ENCODE results near the gene RNF213.
"Not testable (repeated sequence)": the region's sequence is repeated elsewhere in the genome, so short reads cannot be mapped to it uniquely, and the experiment has no call there.

DNA sequence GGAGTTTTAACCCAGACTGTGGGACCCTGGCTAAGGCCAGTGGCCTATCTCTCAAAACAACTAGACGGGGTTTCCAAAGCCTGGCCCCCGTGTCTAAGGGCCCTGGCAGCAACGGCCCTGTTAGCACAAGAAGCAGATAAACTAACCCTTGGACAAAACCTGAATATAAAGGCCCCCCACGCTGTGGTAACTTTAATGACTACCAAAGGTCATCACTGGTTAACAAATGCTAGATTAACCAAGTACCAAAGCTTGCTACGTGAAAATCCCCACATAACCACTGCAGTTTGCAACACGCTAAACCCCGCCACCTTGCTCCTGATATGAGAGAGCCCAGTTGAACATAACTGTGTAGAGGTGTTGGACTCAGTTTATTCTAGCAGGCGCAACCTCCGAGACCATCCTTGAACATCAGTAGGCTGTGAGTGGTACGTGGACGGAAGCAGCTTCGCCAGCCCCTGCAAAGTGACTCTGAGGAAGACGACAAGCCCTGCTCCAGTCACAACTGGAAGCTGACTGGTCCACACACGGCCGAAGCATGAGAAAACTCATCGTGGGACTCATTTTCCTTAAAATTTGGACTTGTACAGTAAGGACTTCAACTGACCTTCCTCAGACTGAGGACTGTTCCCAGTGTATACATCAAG is 149.9 kb downstream of the RNF213 start:
- TF ChIP-seq, protein P1, sequence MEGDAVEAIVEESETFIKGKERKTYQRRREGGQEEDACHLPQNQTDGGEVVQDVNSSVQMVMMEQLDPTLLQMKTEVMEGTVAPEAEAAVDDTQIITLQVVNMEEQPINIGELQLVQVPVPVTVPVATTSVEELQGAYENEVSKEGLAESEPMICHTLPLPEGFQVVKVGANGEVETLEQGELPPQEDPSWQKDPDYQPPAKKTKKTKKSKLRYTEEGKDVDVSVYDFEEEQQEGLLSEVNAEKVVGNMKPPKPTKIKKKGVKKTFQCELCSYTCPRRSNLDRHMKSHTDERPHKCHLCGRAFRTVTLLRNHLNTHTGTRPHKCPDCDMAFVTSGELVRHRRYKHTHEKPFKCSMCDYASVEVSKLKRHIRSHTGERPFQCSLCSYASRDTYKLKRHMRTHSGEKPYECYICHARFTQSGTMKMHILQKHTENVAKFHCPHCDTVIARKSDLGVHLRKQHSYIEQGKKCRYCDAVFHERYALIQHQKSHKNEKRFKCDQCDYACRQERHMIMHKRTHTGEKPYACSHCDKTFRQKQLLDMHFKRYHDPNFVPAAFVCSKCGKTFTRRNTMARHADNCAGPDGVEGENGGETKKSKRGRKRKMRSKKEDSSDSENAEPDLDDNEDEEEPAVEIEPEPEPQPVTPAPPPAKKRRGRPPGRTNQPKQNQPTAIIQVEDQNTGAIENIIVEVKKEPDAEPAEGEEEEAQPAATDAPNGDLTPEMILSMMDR (conservative IDR thresholded peaks at IDR 0.05; ENCODE audit: low read length), result not testable (repeated sequence)
- TF ChIP-seq EZH2phosphoT487 (IDR thresholded peaks at IDR 0.05; ENCODE audit: borderline replicate concordance), result not testable (repeated sequence)
